Suprapubic skin (tissue), 2 donors: ENCODE measurements around the gene PLAAT5.

Experiments used
- EP300 ChIP-seq: sonication (generic); formaldehyde crosslinking; IDR thresholded peaks from one replicate; pipeline ENCODE4 v1.6.1; 2017; ENCODE audit warnings: antibody characterized with exemption
- POLR2A ChIP-seq, 2 donors: fragments of 450-650 bp; IDR thresholded peaks; one replicate each; pipeline ENCODE4 v1.6.1; 2017; ENCODE audit warnings: antibody characterized with exemption in 2 of 2, mild to moderate bottlenecking in 2 of 2, moderate library complexity in 2 of 2

GRCh38 chr11:63472372-63472771 lies 18.6 kb downstream of the PLAAT5 start:
- no peak for TF ChIP-seq EP300
- TF ChIP-seq POLR2A (IDR thresholded peaks at IDR 0.05) = no peak
